ENCODE measurements around the gene TM4SF20. TPM values are rescaled to one million over a fixed set of nuclear protein-coding genes. Genes with fewer than 3 reads are reported as not detected.

TM4SF20 gene
- total RNA-seq, 4 donors from 2014 or later = not detected

- TF ChIP-seq CTCF (IDR thresholded peaks at IDR 0.05) (peak in 1 of 6 experiments; percentile 49), POLR2A (IDR thresholded peaks at IDR 0.05) (no peak)
- no peak for DNase-seq
- 90 to 91% methylated on average over 6 of the region's 6 CpGs for WGBS, 2 donors
- Histone ChIP-seq H3K27ac (no peak overlapping the region), H3K9me3 (no peaks in the 10 kb centered on the region), H3K27me3 (no peaks in the 10 kb centered on the region), H3K4me1 (peaks cover 0 to 21% (median 11%) of the 10 kb centered on the region in 3 donors), H3K36me3 (peaks cover 0 to 23% (median 10%) of the 10 kb centered on the region in 3 donors), H3K4me3 (no peak overlapping the region)
- intact Hi-C loops (cut with DNase I) = no loop called here
Observed at GRCh38 chr2:227363756-227364155, 15.3 kb downstream of the TM4SF20 start.

DNA sequence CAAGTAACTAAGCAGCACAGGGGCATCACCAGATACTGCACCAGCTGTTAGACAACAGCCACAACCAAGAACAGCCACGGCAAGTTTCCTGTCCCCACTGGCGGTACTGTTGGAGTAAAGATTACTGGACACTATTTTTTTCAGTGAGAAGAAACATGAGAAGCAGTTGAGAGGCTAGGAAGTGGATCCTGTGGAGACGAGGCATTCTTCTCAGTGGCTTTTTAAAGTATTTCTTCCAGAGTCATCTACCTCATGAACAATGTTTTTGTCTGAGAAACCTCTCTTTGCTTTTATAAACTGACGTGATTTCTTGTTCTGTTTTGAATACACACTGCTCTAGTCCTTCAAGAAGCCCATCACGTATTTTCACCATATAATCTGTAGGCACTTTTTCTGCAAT, 18.8 kb downstream of the TM4SF20 start:
- H3K4me1 ChIP-seq = no peaks in the 10 kb centered on the region
- no peak overlapping the region for H3K27ac ChIP-seq
- H3K27me3 ChIP-seq = no peaks in the 10 kb centered on the region
- intact Hi-C loops (cut with DNase I) = no loop called here
- H3K36me3 ChIP-seq = peaks cover 0 to 57% (median 17%) of the 10 kb centered on the region in 3 donors
- no peak overlapping the region for H3K4me3 ChIP-seq
- no peaks in the 10 kb centered on the region for H3K9me3 ChIP-seq
- DNase-seq = no peak
- WGBS, 2 donors = 78 to 89% methylated on average over 5 of the region's 5 CpGs
- TF ChIP-seq POLR2A (IDR thresholded peaks at IDR 0.05) (no peak), CTCF (IDR thresholded peaks at IDR 0.05) (no peak)

- Histone ChIP-seq H3K9me3 (no peaks in the 10 kb centered on the region), H3K36me3 (peaks cover 0 to 76% (median 7%) of the 10 kb centered on the region in 3 donors), H3K27me3 (no peaks in the 10 kb centered on the region), H3K27ac (no peak overlapping the region), H3K4me3 (no peak overlapping the region), H3K4me1 (no peaks in the 10 kb centered on the region)
- 54 to 65% methylated on average over 4 of the region's 4 CpGs for WGBS, 2 donors
- DNase-seq = no peak
- intact Hi-C loops (cut with DNase I) = no loop called here
- TF ChIP-seq CTCF (IDR thresholded peaks at IDR 0.05) (no peak), POLR2A (IDR thresholded peaks at IDR 0.05) (no peak)
Observed at GRCh38 chr2:227351639-227352038, 27.5 kb downstream of the TM4SF20 start.

DNA sequence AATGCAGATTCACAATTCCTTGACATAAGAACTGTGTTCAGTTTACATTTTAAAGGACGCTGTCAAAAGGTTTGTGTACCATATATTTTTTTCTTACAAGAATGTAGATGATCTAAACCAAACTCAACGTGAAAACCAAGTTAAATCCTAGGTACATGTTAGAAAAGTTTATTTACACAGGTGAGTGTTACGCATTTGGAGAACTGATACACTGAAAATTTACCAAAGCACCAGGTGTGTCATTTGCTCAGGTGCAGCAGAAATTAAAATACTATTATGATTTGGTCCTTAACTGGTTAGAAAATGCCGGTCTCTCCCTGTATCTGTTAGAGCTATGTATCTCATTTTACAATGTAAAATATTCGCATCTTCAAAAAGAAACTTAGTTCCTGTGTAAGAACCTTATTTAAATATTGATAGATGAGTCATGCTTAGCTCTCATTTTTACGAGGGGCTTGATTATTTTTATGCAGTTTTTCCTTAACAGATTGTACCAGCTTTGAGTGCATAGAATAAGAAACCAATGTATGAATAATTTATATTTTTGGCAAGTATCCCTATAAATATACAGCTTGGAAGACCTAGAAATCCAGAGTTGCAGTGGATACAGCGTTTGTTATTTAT, 29.0 kb downstream of the TM4SF20 start:
- Histone ChIP-seq H3K27me3 (no peaks in the 10 kb centered on the region), H3K9me3 (no peaks in the 10 kb centered on the region), H3K36me3 (peaks cover 0 to 68% (median 0%) of the 10 kb centered on the region in 3 donors), H3K4me1 (no peaks in the 10 kb centered on the region), H3K4me3 (no peak overlapping the region), H3K27ac (no peak overlapping the region)
- no peak for TF ChIP-seq POLR2A (IDR thresholded peaks at IDR 0.05)
- WGBS, 2 donors = 84 to 86% methylated on average over 7 of the region's 7 CpGs
- intact Hi-C loops (cut with DNase I) = no loop called here
- DNase-seq = no peak

DNA sequence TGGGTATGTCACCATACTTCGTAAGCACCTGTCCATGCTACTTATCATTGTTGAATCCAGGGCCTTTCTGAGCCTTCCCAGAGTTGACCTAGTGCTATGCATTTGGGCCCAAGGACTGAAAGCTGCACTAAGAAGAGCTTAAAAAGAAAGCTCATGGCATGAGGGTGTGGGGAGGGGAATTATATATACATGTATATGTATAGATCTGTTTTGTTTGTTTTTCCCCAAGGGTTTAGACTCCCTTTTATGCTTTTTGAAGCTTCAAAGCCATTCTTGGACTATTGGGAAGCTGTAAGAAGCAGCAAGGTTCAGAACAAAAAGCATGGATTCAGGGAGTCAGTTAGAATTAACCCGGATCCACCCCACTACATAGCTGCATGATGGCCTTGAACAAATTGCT, 30.8 kb downstream of the TM4SF20 start:
- WGBS, 2 donors = 88 to 100% methylated on average over 1 to 2 of the region's 2 CpGs
- Histone ChIP-seq H3K36me3 (peaks cover 0 to 67% (median under 1%) of the 10 kb centered on the region in 3 donors), H3K4me3 (no peak overlapping the region), H3K27ac (no peak overlapping the region), H3K4me1 (no peaks in the 10 kb centered on the region), H3K27me3 (no peaks in the 10 kb centered on the region), H3K9me3 (no peaks in the 10 kb centered on the region)
- intact Hi-C loops (cut with DNase I) = no loop called here
- DNase-seq = no peak
- no peak for TF ChIP-seq CTCF (IDR thresholded peaks at IDR 0.05)
- TF ChIP-seq POLR2A (IDR thresholded peaks at IDR 0.05) = no peak

DNA sequence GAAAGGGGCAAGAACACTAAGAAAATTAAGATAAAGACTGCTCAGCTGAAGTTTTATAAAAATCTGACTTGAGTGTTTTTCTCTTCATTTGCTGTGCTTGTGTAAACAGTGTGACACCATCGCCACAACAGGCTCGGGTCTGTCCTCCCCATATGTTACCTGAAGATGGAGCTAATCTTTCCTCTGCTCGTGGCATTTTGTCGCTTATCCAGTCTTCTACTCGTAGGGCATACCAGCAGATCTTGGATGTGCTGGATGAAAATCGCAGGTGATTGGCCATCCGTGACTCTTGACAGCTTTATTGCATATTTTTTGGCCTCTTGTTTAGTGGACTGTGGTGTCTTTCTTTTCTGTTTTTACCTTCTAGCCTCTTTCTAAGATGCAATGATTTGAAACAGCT, 32.0 kb downstream of the TM4SF20 start:
- no peaks in the 10 kb centered on the region for H3K4me1 ChIP-seq
- intact Hi-C loops (cut with DNase I) = no loop called here
- H3K9me3 ChIP-seq = no peaks in the 10 kb centered on the region
- no peaks in the 10 kb centered on the region for H3K27me3 ChIP-seq
- H3K36me3 ChIP-seq = peaks cover 0 to 67% (median 5%) of the 10 kb centered on the region in 3 donors
- WGBS, 2 donors = 82 to 84% methylated on average over 7 of the region's 7 CpGs
- no peak overlapping the region for H3K27ac ChIP-seq
- TF ChIP-seq POLR2A (IDR thresholded peaks at IDR 0.05) (no peak), CTCF (IDR thresholded peaks at IDR 0.05) (no peak)
- DNase-seq = no peak
- no peak overlapping the region for H3K4me3 ChIP-seq
